ENCODE data around the gene AP5B1. TPM values are rescaled to one million over a fixed set of nuclear protein-coding genes. Genes with fewer than 3 reads are reported as not detected.

Gene AP5B1
- total and polyA plus RNA-seq, 2 of the 8 experiments (the other 6 are each of a cell fraction or from before 2014, with no cell fraction given): 7.6 to 10.0 TPM

GRCh38 chr11:65786008-65786785 is 5.4 kb upstream of the AP5B1 start (continued):
- peak; percentile 76 for TF ChIP-seq EZH2 (IDR thresholded peaks at IDR 0.05; ENCODE audit: low read depth, low read length, severe bottlenecking)
- no peak for TF ChIP-seq CEBPB (IDR thresholded peaks at IDR 0.05; ENCODE audit: low read depth, low read length)
- TF ChIP-seq BACH1 (IDR thresholded peaks at IDR 0.05; ENCODE audit: low read length): 0 out of 2 replicates have a peak, but pooled peaks have one; percentile 21
- TF ChIP-seq RNF2 (IDR thresholded peaks at IDR 0.05; ENCODE audit: borderline replicate concordance, low read depth, low read length, missing control alignments, poor library complexity, severe bottlenecking): peak; percentile 46
- no peak for TF ChIP-seq MAFK (IDR thresholded peaks at IDR 0.05; ENCODE audit: low read depth, low read length)
